ENCODE results near the gene VAT1.
"Not testable (repeated sequence)": the region's sequence is repeated elsewhere in the genome, so short reads cannot be mapped to it uniquely, and the experiment has no call there.

Gene VAT1

GRCh38 chr17:43006639-43007551, 15.3 kb downstream of the VAT1 start, which contains the start of gene IFI35:
TSS of gene IFI35 (plus strand) at chr17:43006784. CDS start at chr17:43006948, 164 bp downstream.
- H3K27me3 ChIP-seq (ENCODE audit: control insufficient read depth, insufficient read depth, low read length, poor library complexity, severe bottlenecking), result no peaks in the 10 kb centered on the region
- H3K4me3 ChIP-seq (ENCODE audit: insufficient read depth, low read depth, low read length), result peak within 1 kb of the TSS; percentile 20
- H3K27ac ChIP-seq (ENCODE audit: insufficient read depth, low read depth, low read length, poor library complexity, severe bottlenecking), result peak within 1 kb of the TSS; percentile 60
- WGBS, 2 experiments, result 53 to 57% methylated on average over 18 of the region's 18 CpGs
- H3K4me1 ChIP-seq (ENCODE audit: control insufficient read depth, insufficient read depth, low read length), result no peaks in the 10 kb centered on the region
- no peaks in the 10 kb centered on the region for H3K9me3 ChIP-seq (ENCODE audit: control insufficient read depth, low read length)
- H3K36me3 ChIP-seq (ENCODE audit: control insufficient read depth, insufficient read depth, low read length), result peaks cover 16% of the 10 kb centered on the region

DNA sequence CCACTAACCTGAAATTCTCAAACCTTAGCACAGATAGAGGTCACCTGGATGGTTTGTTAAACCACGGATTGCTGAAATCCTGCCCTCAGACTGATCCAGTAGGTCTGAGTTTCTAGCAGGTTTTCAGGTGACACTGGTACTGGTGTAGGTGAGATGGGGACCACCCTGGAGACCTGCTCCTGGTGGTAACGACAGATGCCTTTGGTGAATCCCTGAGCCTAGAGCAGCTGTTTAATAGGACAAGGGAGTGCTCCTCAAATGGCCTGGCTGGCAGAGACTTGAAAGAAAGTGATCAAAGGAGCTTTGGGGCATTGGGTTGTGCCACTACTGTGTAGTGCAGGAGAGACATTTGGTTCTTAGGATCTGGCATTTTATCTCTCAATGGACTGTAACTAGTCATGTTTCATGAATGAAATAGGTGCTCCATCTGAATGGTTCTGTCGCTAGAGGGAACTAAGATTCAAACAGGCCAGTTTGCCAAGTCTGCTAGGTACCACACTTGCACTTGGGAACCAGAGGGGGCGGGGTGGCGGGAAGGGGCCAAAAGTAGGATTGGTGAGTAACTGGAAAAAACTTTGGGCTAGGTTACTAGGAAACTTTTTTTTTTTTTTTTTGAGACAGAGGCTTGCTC, 18.5 kb downstream of the VAT1 start:
- peaks cover 33% of the 10 kb centered on the region for H3K36me3 ChIP-seq (ENCODE audit: control insufficient read depth, insufficient read depth, low read length)
- 92 to 93% methylated on average over 5 of the region's 5 CpGs for WGBS, 2 experiments
- H3K27ac ChIP-seq (ENCODE audit: insufficient read depth, low read depth, low read length, poor library complexity, severe bottlenecking), result no peak overlapping the region
- H3K9me3 ChIP-seq (ENCODE audit: control insufficient read depth, low read length), result no peaks in the 10 kb centered on the region
- H3K27me3 ChIP-seq (ENCODE audit: control insufficient read depth, insufficient read depth, low read length, poor library complexity, severe bottlenecking), result no peaks in the 10 kb centered on the region
- no peak overlapping the region for H3K4me3 ChIP-seq (ENCODE audit: insufficient read depth, low read depth, low read length)
- H3K4me1 ChIP-seq (ENCODE audit: control insufficient read depth, insufficient read depth, low read length), result peaks cover 4% of the 10 kb centered on the region

DNA sequence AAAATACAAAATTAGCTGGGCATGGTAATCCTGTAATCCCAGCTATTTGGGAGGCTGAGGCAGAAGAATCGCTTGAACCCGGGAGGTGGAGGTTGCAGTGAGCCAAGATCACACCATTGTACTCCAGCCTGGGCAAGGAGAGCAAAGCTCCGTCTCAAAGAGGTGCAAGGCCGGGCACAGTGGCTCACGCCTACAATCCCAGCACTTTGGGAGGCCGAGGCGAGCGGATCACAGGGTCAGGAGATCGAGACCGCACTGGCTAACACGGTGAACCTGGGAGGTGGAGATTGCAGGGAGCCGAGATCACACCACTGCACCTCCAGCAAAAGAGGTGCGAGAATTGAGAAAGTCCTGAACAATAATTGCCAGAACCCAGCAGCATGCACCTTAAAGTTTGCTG, 21.3 kb downstream of the VAT1 start:
- not testable (repeated sequence) for H3K27me3 ChIP-seq (ENCODE audit: control insufficient read depth, insufficient read depth, low read length, poor library complexity, severe bottlenecking); H3K9me3 ChIP-seq (ENCODE audit: control insufficient read depth, low read length); H3K4me1 ChIP-seq (ENCODE audit: control insufficient read depth, insufficient read depth, low read length); H3K27ac ChIP-seq (ENCODE audit: insufficient read depth, low read depth, low read length, poor library complexity, severe bottlenecking); H3K4me3 ChIP-seq (ENCODE audit: insufficient read depth, low read depth, low read length)
- peaks cover 33% of the 10 kb centered on the region for H3K36me3 ChIP-seq (ENCODE audit: control insufficient read depth, insufficient read depth, low read length)
- WGBS, 2 experiments, result 95 to 96% methylated on average over 13 of the region's 13 CpGs

- H3K36me3 ChIP-seq (ENCODE audit: control insufficient read depth, insufficient read depth, low read length), result peaks cover 33% of the 10 kb centered on the region
These were observed 23.1 kb downstream of the VAT1 start for GRCh38 chr17:42999003-42999525.

GRCh38 chr17:42997984-42998938, 23.9 kb downstream of the VAT1 start, which contains the start of gene RPL27:
TSS of gene RPL27 (plus strand) at chr17:42998419. CDS start at chr17:42998751, 332 bp downstream.
- Histone ChIP-seq H3K4me1 (ENCODE audit: control insufficient read depth, insufficient read depth, low read length) (peaks cover 4% of the 10 kb centered on the region), H3K36me3 (ENCODE audit: control insufficient read depth, insufficient read depth, low read length) (peaks cover 27% of the 10 kb centered on the region), H3K9me3 (ENCODE audit: control insufficient read depth, low read length) (no peaks in the 10 kb centered on the region), H3K27ac (ENCODE audit: insufficient read depth, low read depth, low read length, poor library complexity, severe bottlenecking) (peak within 1 kb of the TSS; percentile 99), H3K27me3 (ENCODE audit: control insufficient read depth, insufficient read depth, low read length, poor library complexity, severe bottlenecking) (no peaks in the 10 kb centered on the region), H3K4me3 (ENCODE audit: insufficient read depth, low read depth, low read length) (peak within 1 kb of the TSS; percentile 96)
- 0 to 1% methylated on average over 49 of the region's 49 CpGs for WGBS, 2 experiments

More at GRCh38 chr17:42999003-42999525, 23.1 kb downstream of the VAT1 start:
- Histone ChIP-seq H3K27ac (ENCODE audit: insufficient read depth, low read depth, low read length, poor library complexity, severe bottlenecking) (peak overlapping the region; percentile 99), H3K4me3 (ENCODE audit: insufficient read depth, low read depth, low read length) (peak overlapping the region; percentile 96), H3K27me3 (ENCODE audit: control insufficient read depth, insufficient read depth, low read length, poor library complexity, severe bottlenecking) (no peaks in the 10 kb centered on the region), H3K9me3 (ENCODE audit: control insufficient read depth, low read length) (no peaks in the 10 kb centered on the region), H3K4me1 (ENCODE audit: control insufficient read depth, insufficient read depth, low read length) (peaks cover 4% of the 10 kb centered on the region)
- 15 to 16% methylated on average over 10 of the region's 10 CpGs for WGBS, 2 experiments

DNA sequence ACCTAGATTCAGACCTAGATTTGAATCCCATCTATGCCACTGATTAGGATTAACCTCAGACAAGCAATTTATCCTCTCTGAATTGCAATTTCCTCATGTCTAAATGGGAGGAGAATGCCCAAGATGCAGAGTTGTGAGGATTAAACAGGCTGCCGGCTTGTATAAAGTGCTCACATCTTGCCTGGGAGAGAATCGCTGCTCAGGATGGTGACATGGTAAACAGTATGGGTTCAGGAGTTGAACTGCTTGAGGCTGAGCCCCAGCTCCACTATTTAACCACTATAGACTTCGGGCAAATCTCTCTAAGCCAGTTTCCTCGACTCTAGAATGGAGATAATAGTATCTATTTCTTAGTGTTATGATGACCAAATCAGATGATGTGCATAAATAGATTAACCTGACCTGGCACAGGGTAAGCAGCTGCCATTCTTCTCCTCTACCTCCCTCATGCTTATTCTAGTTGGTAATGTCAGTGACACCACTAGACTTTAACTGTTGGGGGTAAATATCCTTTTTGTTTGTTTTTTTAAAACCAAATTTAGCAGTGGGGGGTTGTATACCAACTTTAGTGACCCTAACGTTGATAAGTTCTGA, 24.7 kb downstream of the VAT1 start:
- H3K27ac ChIP-seq (ENCODE audit: insufficient read depth, low read depth, low read length, poor library complexity, severe bottlenecking), result peak overlapping the region; percentile 48

DNA sequence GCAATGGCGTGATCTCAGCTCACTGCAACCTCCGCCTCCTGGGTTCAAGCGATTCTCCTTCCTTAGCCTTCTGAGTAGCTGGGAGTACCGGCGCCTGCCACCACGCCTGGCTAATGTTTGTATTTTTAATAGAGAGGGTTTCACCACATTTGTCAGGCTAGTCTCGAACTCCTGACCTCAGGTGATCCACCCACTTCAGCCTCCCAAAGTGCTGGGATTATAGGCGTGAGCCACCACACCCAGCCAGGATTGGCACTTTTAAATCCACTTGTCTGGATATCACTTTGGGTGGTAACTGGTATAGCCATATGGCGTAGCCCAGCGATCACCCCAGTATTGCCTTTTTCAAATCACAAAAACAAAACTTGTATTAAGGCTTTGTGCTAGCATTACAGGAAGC, 28.3 kb downstream of the VAT1 start:
- peaks cover 25% of the 10 kb centered on the region for H3K36me3 ChIP-seq (ENCODE audit: control insufficient read depth, insufficient read depth, low read length)
- H3K4me1 ChIP-seq (ENCODE audit: control insufficient read depth, insufficient read depth, low read length); H3K27ac ChIP-seq (ENCODE audit: insufficient read depth, low read depth, low read length, poor library complexity, severe bottlenecking); H3K27me3 ChIP-seq (ENCODE audit: control insufficient read depth, insufficient read depth, low read length, poor library complexity, severe bottlenecking); H3K4me3 ChIP-seq (ENCODE audit: insufficient read depth, low read depth, low read length); H3K9me3 ChIP-seq (ENCODE audit: control insufficient read depth, low read length): not testable (repeated sequence)
- WGBS, 2 experiments, result 87 to 94% methylated on average over 9 to 10 of the region's 10 CpGs

More for the DNA sequence above, 24.7 kb downstream of the VAT1 start:
- H3K36me3 ChIP-seq (ENCODE audit: control insufficient read depth, insufficient read depth, low read length), result peaks cover 23% of the 10 kb centered on the region
- peaks cover 4% of the 10 kb centered on the region for H3K4me1 ChIP-seq (ENCODE audit: control insufficient read depth, insufficient read depth, low read length)
- no peaks in the 10 kb centered on the region for H3K9me3 ChIP-seq (ENCODE audit: control insufficient read depth, low read length)
- no peaks in the 10 kb centered on the region for H3K27me3 ChIP-seq (ENCODE audit: control insufficient read depth, insufficient read depth, low read length, poor library complexity, severe bottlenecking)
- H3K4me3 ChIP-seq (ENCODE audit: insufficient read depth, low read depth, low read length), result peak overlapping the region; percentile 96
- 42 to 57% methylated on average over 3 to 5 of the region's 5 CpGs for whole genome bisulfite sequencing, 2 experiments

GRCh38 chr17:42992872-42993271, 29.3 kb downstream of the VAT1 start:
- H3K4me3 ChIP-seq (ENCODE audit: insufficient read depth, low read depth, low read length), result no peak overlapping the region
- H3K27ac ChIP-seq (ENCODE audit: insufficient read depth, low read depth, low read length, poor library complexity, severe bottlenecking), result no peak overlapping the region
- H3K4me1 ChIP-seq (ENCODE audit: control insufficient read depth, insufficient read depth, low read length), result no peaks in the 10 kb centered on the region
- H3K36me3 ChIP-seq (ENCODE audit: control insufficient read depth, insufficient read depth, low read length), result peaks cover 34% of the 10 kb centered on the region
- no peaks in the 10 kb centered on the region for H3K27me3 ChIP-seq (ENCODE audit: control insufficient read depth, insufficient read depth, low read length, poor library complexity, severe bottlenecking)
- WGBS, 2 experiments, result 97% methylated on average over 5 of the region's 5 CpGs
- H3K9me3 ChIP-seq (ENCODE audit: control insufficient read depth, low read length), result no peaks in the 10 kb centered on the region

GRCh38 chr17:42991471-42991870, 30.7 kb downstream of the VAT1 start:
- Histone ChIP-seq H3K9me3 (ENCODE audit: control insufficient read depth, low read length) (no peaks in the 10 kb centered on the region), H3K27ac (ENCODE audit: insufficient read depth, low read depth, low read length, poor library complexity, severe bottlenecking) (no peak overlapping the region), H3K4me3 (ENCODE audit: insufficient read depth, low read depth, low read length) (no peak overlapping the region), H3K36me3 (ENCODE audit: control insufficient read depth, insufficient read depth, low read length) (peaks cover 45% of the 10 kb centered on the region), H3K27me3 (ENCODE audit: control insufficient read depth, insufficient read depth, low read length, poor library complexity, severe bottlenecking) (no peaks in the 10 kb centered on the region), H3K4me1 (ENCODE audit: control insufficient read depth, insufficient read depth, low read length) (no peaks in the 10 kb centered on the region)
- 96% methylated on average over 6 of the region's 6 CpGs for WGBS, 2 experiments

Data from ectodermal cell (in vitro differentiated cells).